GM12873 (cell line): ENCODE results near the gene PIK3R2.
A peak's percentile ranks its signal among the peaks of the same experiment; 100 is the strongest.

Experiments
- CTCF ChIP-seq: IDR thresholded peaks from 2 replicates; pipeline ENCODE4 v1.5.1; 2012; ENCODE audit warnings: low read depth, mild to moderate bottlenecking, moderate library complexity, low read length, control low read depth; ENCODE audit not compliant: insufficient read depth; ENCODE audit errors: missing control alignments

The PIK3R2 gene

GRCh38 chr19:18203408-18203862, 50.5 kb downstream of the PIK3R2 start:
- no peak for TF ChIP-seq CTCF

- TF ChIP-seq CTCF, result no peak
These were observed 51.0 kb downstream of the PIK3R2 start, which contains the start of gene RAB3A for GRCh38 chr19:18203863-18204393. RAB3A (minus strand) TSS chr19:18204042; CDS start chr19:18202740, 1,302 bp downstream.

- no peak for TF ChIP-seq CTCF
These were observed 51.6 kb downstream of the PIK3R2 start for GRCh38 chr19:18204394-18205199.

- no peak for TF ChIP-seq CTCF
These were observed 52.4 kb downstream of the PIK3R2 start for GRCh38 chr19:18205200-18205892.

GRCh38 chr19:18206018-18206417, 53.1 kb downstream of the PIK3R2 start:
- no peak for TF ChIP-seq CTCF

- TF ChIP-seq CTCF, result peak; percentile 70
These were observed 55.4 kb downstream of the PIK3R2 start for GRCh38 chr19:18208098-18208951.

GRCh38 chr19:18211683-18212082, 58.7 kb downstream of the PIK3R2 start:
- TF ChIP-seq CTCF, result no peak
